K562 (cell line): ENCODE data around the gene CCDC70.

ENCODE experiments used
- C11orf30 ChIP-seq: fragments of 450-650 bp; IDR thresholded peaks from 2 replicates; pipeline ENCODE4 v1.6.1; 2016; ENCODE audit warnings: low read depth, mild to moderate bottlenecking
- ELF4 ChIP-seq: fragments of 450-650 bp; formaldehyde crosslinking; IDR thresholded peaks from 2 replicates; pipeline ENCODE4 v1.4.0; 2022; ENCODE audit warnings: missing genetic modification characterization
- GABPB2 ChIP-seq: fragments of 250-450 bp; sonication (Bioruptor Pico); conservative IDR thresholded peaks from 2 replicates; pipeline ENCODE4 v1.5.1; 2021; ENCODE audit warnings: mild to moderate bottlenecking
- PHF8 ChIP-seq: fragments of 200-600 bp; sonication (generic); IDR thresholded peaks from 2 replicates; pipeline ENCODE4 v1.6.1; 2012; ENCODE audit warnings: mixed run types, mild to moderate bottlenecking, inconsistent platforms, low read length, moderate library complexity, borderline replicate concordance
- POLR2AphosphoS5 ChIP-seq: IDR thresholded peaks from 2 replicates; pipeline ENCODE4 v1.6.1; 2011; ENCODE audit warnings: mild to moderate bottlenecking, low read depth, low read length, moderate library complexity; ENCODE audit not compliant: control insufficient read depth, insufficient read depth
- SMC3 ChIP-seq: conservative IDR thresholded peaks from 2 replicates; pipeline ENCODE4 v1.6.1; 2011; ENCODE audit warnings: low read depth, low read length, improper control_type of control experiment; ENCODE audit not compliant: insufficient read depth
- ZFP30 ChIP-seq: fragments of 250-450 bp; sonication (Bioruptor Pico); IDR thresholded peaks from 2 replicates; pipeline ENCODE4 v1.8.0; 2022; ENCODE audit warnings: moderate library complexity, mild to moderate bottlenecking, inconsistent platforms, borderline replicate concordance
- TF ChIP-seq, protein P1 (sequence below), 3 experiments: IDR thresholded peaks in 2 of 3; conservative IDR thresholded peaks in 1 of 3; 2 replicates each; pipeline ENCODE4 v1.5.1; 2011 to 2012; ENCODE audit warnings: low read length in 3 of 3, mild to moderate bottlenecking in 3 of 3, control low read depth in 2 of 3, improper control_type of control experiment in 1 of 3, inconsistent platforms in 1 of 3, low read depth in 1 of 3, mixed read lengths in 1 of 3, moderate library complexity in 1 of 3; ENCODE audit not compliant: insufficient read depth in 2 of 3
- TF ChIP-seq, protein P2 (sequence below): fragments of 450-650 bp; formaldehyde crosslinking; IDR thresholded peaks from 2 replicates; pipeline ENCODE4 v1.4.0; 2022; ENCODE audit warnings: mild to moderate bottlenecking, moderate library complexity
- TF ChIP-seq, protein P3 (sequence below): fragments of 250-450 bp; sonication (Bioruptor Pico); IDR thresholded peaks from 2 replicates; pipeline ENCODE4 v1.8.0; 2022; ENCODE audit warnings: moderate library complexity, mild to moderate bottlenecking, inconsistent platforms

DNA sequence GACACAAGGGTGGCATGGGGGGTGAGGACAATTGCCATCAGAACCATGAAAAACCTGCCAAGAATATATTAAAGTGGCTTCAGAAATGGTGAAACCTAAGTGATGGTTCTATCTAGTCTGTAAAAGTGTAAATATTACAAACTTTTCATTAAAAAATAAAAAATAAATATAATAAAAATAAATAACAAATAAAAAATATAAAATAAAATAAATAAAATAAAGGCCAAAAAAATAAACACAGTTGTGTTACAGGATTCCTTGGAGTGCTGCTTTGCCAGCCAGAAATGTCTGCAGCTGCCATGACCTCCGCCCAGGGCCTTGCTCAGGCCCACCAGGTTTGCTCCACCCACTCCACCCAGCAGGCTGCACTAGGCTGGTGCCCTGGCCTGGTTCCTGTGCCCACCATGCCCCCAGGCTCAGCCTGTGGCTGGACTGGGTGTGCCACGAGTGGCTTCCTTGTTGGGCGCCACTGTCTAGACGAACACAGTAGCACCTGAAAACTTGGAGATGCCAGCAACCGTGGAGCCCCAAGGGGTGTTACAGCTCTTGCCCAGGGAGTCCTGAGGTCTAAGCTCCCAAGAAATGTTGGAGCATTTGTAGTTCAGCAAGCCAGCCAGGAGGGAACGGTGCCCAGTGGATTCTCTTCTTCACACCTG is 20.9 kb downstream of the CCDC70 start:
- TF ChIP-seq, protein P1, sequence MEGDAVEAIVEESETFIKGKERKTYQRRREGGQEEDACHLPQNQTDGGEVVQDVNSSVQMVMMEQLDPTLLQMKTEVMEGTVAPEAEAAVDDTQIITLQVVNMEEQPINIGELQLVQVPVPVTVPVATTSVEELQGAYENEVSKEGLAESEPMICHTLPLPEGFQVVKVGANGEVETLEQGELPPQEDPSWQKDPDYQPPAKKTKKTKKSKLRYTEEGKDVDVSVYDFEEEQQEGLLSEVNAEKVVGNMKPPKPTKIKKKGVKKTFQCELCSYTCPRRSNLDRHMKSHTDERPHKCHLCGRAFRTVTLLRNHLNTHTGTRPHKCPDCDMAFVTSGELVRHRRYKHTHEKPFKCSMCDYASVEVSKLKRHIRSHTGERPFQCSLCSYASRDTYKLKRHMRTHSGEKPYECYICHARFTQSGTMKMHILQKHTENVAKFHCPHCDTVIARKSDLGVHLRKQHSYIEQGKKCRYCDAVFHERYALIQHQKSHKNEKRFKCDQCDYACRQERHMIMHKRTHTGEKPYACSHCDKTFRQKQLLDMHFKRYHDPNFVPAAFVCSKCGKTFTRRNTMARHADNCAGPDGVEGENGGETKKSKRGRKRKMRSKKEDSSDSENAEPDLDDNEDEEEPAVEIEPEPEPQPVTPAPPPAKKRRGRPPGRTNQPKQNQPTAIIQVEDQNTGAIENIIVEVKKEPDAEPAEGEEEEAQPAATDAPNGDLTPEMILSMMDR (IDR thresholded peaks at IDR 0.05 in 2 of 3, conservative IDR thresholded peaks at IDR 0.05 in 1 of 3; ENCODE audit: insufficient read depth in 2 of 3, low read depth in 1 of 3, low read length in 3 of 3): no peak
- TF ChIP-seq, protein P2, sequence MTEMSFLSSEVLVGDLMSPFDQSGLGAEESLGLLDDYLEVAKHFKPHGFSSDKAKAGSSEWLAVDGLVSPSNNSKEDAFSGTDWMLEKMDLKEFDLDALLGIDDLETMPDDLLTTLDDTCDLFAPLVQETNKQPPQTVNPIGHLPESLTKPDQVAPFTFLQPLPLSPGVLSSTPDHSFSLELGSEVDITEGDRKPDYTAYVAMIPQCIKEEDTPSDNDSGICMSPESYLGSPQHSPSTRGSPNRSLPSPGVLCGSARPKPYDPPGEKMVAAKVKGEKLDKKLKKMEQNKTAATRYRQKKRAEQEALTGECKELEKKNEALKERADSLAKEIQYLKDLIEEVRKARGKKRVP: no peak
- TF ChIP-seq, protein P3, sequence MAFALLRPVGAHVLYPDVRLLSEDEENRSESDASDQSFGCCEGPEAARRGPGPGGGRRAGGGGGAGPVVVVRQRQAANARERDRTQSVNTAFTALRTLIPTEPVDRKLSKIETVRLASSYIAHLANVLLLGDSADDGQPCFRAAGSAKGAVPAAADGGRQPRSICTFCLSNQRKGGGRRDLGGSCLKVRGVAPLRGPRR (CRISPR knock-in tag): no peak
- TF ChIP-seq ZFP30 (CRISPR knock-in tag): no peak
- TF ChIP-seq ELF4 (CRISPR knock-in tag): no peak
- no peak for TF ChIP-seq SMC3
- no peak for TF ChIP-seq C11orf30
- no peak for TF ChIP-seq GABPB2 (CRISPR knock-in tag)
- no peak for TF ChIP-seq PHF8
- no peak for TF ChIP-seq POLR2AphosphoS5
